Thoracic aorta (tissue), 2 donors: Measurements from ENCODE around the gene SMCHD1. TPM values are rescaled to one million over a fixed set of nuclear protein-coding genes. Genes with fewer than 3 reads are reported as not detected.

Experiments used
- ATAC-seq: fragments of 150-250 bp; one replicate; pipeline ENCODE4 v1.8.0; 2017; ENCODE audit warnings: low read depth; ENCODE audit not compliant: insufficient number of reproducible peaks, low FRiP score
- DNase-seq: peaks from one replicate; pipeline ENCODE4 v3.0.0-alpha.2; 2020; ENCODE audit warnings: low spot score
- H3K27ac ChIP-seq, 2 donors: fragments of 200-600 bp; sonication (generic); 1 replicate in 1 of 2; 2 replicates in 1 of 2; pipeline ENCODE4 v1.5.1; 2016; ENCODE audit warnings: mild to moderate bottlenecking in 2 of 2, moderate library complexity in 2 of 2
- H3K27me3 ChIP-seq: fragments of 200-600 bp; sonication (generic); replicated peaks from 2 replicates; pipeline ENCODE4 v1.6.0; 2016; ENCODE audit warnings: mild to moderate bottlenecking; ENCODE audit not compliant: insufficient read depth
- H3K36me3 ChIP-seq: fragments of 200-600 bp; sonication (generic); one replicate; pipeline ENCODE4 v1.5.1; 2016
- H3K4me1 ChIP-seq, 2 donors: fragments of 200-600 bp; sonication (generic); 1 replicate in 1 of 2; 2 replicates in 1 of 2; pipeline versions ENCODE4 v1.5.1 to v1.6.0; 2016; ENCODE audit warnings: low read depth in 2 of 2, mild to moderate bottlenecking in 1 of 2; ENCODE audit not compliant: control insufficient read depth in 1 of 2
- H3K4me3 ChIP-seq: fragments of 200-600 bp; sonication (generic); 2 replicates; pipeline ENCODE4 v1.5.1; 2016; ENCODE audit warnings: mild to moderate bottlenecking
- H3K9me3 ChIP-seq: fragments of 200-600 bp; sonication (generic); 2 replicates; pipeline ENCODE4 v1.5.1; 2016
- CTCF ChIP-seq: fragments of 200-600 bp; sonication (generic); IDR thresholded peaks from one replicate; pipeline ENCODE4 v1.5.1; 2019; ENCODE audit warnings: antibody characterized with exemption
- total RNA-seq, 2 donors: library from RNA; depleted of rRNA; stranded (reverse); fragments of >200 nt; gene quantifications; one replicate each; pipeline versions ENCODE4 v1.1.0 to v1.2.3, GENCODE V29; 2016

SMCHD1 gene
- total RNA-seq, 2 donors from 2014 or later = 73.8 to 107 TPM

- Histone ChIP-seq H3K4me3 (no peak overlapping the region), H3K27me3 (no peaks in the 10 kb centered on the region), H3K4me1 (peaks cover 0 to 7% of the 10 kb centered on the region in 2 donors), H3K27ac (no peak overlapping the region), H3K9me3 (peaks cover 12% of the 10 kb centered on the region), H3K36me3 (no peaks in the 10 kb centered on the region)
- ATAC-seq (no peak), DNase-seq (no peak)
- TF ChIP-seq CTCF = no peak
These were observed 155.9 kb downstream of the SMCHD1 start for GRCh38 chr18:2811416-2811815.

- Histone ChIP-seq H3K36me3 (no peaks in the 10 kb centered on the region), H3K27me3 (no peaks in the 10 kb centered on the region), H3K4me3 (no peak overlapping the region), H3K27ac (no peak overlapping the region), H3K4me1 (no peaks in the 10 kb centered on the region), H3K9me3 (peaks cover 12% of the 10 kb centered on the region)
- no peak for TF ChIP-seq CTCF
- no peak for ATAC-seq
- no peak for DNase-seq
These were observed 159.4 kb downstream of the SMCHD1 start for GRCh38 chr18:2814928-2815327.

- H3K4me1 ChIP-seq = no peaks in the 10 kb centered on the region
- no peaks in the 10 kb centered on the region for H3K27me3 ChIP-seq
- H3K27ac ChIP-seq = no peak overlapping the region
- peaks cover 4% of the 10 kb centered on the region for H3K9me3 ChIP-seq
- H3K36me3 ChIP-seq = no peaks in the 10 kb centered on the region
- ATAC-seq = no peak
- H3K4me3 ChIP-seq = no peak overlapping the region
- TF ChIP-seq CTCF = no peak
- no peak for DNase-seq
These were observed 162.8 kb downstream of the SMCHD1 start for GRCh38 chr18:2818281-2818680.

- H3K36me3 ChIP-seq = no peaks in the 10 kb centered on the region
- ATAC-seq (no peak), DNase-seq (no peak)
- peaks cover 0 to 6% of the 10 kb centered on the region in 2 donors for H3K4me1 ChIP-seq
- H3K9me3 ChIP-seq = no peaks in the 10 kb centered on the region
- TF ChIP-seq CTCF = no peak
- H3K27ac ChIP-seq = no peak overlapping the region
- no peak overlapping the region for H3K4me3 ChIP-seq
- H3K27me3 ChIP-seq = no peaks in the 10 kb centered on the region
These were observed 166.2 kb downstream of the SMCHD1 start for GRCh38 chr18:2821695-2822094.

GRCh38 chr18:2822213-2822921 is 166.8 kb downstream of the SMCHD1 start:
- DNase-seq = no peak

More at GRCh38 chr18:2822213-2822921, 166.8 kb downstream of the SMCHD1 start:
- Histone ChIP-seq H3K36me3 (no peaks in the 10 kb centered on the region), H3K9me3 (no peaks in the 10 kb centered on the region), H3K27ac (no peak overlapping the region), H3K4me1 (peaks cover 0 to 10% of the 10 kb centered on the region in 2 donors), H3K27me3 (no peaks in the 10 kb centered on the region), H3K4me3 (no peak overlapping the region)
- ATAC-seq = no peak
- no peak for TF ChIP-seq CTCF
